Measurements from ENCODE around the gene RPS6KA5.

GRCh38 chr14:91068642-91069041 is 8.2 kb upstream of the RPS6KA5 start:
- TF ChIP-seq EZH2 (optimal IDR thresholded peaks at IDR 0.05; ENCODE audit: low read depth, low read length) (no peak), CTCF (IDR thresholded peaks at IDR 0.05; ENCODE audit: low read length) (no peak), EZH2phosphoT487 (IDR thresholded peaks at IDR 0.05; ENCODE audit: low read length) (no peak)
